NCI-H526 (cell line): ENCODE results near the gene LHFPL2.
"Not testable (repeated sequence)": the region's sequence is repeated elsewhere in the genome, so short reads cannot be mapped to it uniquely, and the experiment has no call there.

Source experiments
- DNase-seq, 2 experiments: peaks; one replicate each; lab custom pipeline; 2025; lab: John Stamatoyannopoulos, UW

Gene LHFPL2

GRCh38 chr5:78467752-78468357 is 180.7 kb downstream of the LHFPL2 start:
- DNase-seq = peak in 1 of 2 experiments; percentile 31

- no peak for DNase-seq
Measured at GRCh38 chr5:78467140-78467539, 181.4 kb downstream of the LHFPL2 start.

GRCh38 chr5:78458843-78459242 is 189.7 kb downstream of the LHFPL2 start:
- no peak for DNase-seq

- DNase-seq = not testable (repeated sequence)
Measured at GRCh38 chr5:78457507-78457906, 191.1 kb downstream of the LHFPL2 start.

GRCh38 chr5:78449103-78449502 is 199.5 kb downstream of the LHFPL2 start:
- DNase-seq = no peak

GRCh38 chr5:78447775-78448424 is 200.7 kb downstream of the LHFPL2 start:
- DNase-seq = no peak
